DOHH2 (cell line): ENCODE results near the gene UBASH3B.

Experiments used
- H3F3A ChIP-seq: fragments of 200-600 bp; sonication (generic), shearing (Covaris generic); 2 replicates; pipeline ENCODE4 v1.6.0; 2016; ENCODE audit warnings: antibody characterized with exemption, mild to moderate bottlenecking; ENCODE audit not compliant: control insufficient read depth, insufficient read depth
- H3K27ac ChIP-seq: fragments of 200-600 bp; sonication (generic); 2 replicates; pipeline ENCODE4 v1.5.1; 2014; ENCODE audit warnings: low read depth, mild to moderate bottlenecking, low read length, moderate library complexity
- H3K27me3 ChIP-seq: fragments of 200-600 bp; sonication (generic); 2 replicates; pipeline ENCODE4 v1.6.1; 2014; ENCODE audit warnings: mild to moderate bottlenecking, low read length, mixed read lengths; ENCODE audit not compliant: control insufficient read depth
- H3K36me3 ChIP-seq: fragments of 200-600 bp; sonication (generic); 2 replicates; pipeline ENCODE4 v1.6.1; 2014; ENCODE audit warnings: mild to moderate bottlenecking, low read length, moderate library complexity, mixed read lengths; ENCODE audit not compliant: control insufficient read depth
- H3K4me1 ChIP-seq: fragments of 200-600 bp; sonication (generic); 2 replicates; pipeline ENCODE4 v1.6.1; 2014; ENCODE audit warnings: mild to moderate bottlenecking, low read length, mixed read lengths; ENCODE audit not compliant: control insufficient read depth
- H3K4me2 ChIP-seq: fragments of 200-600 bp; sonication (generic); 2 replicates; pipeline ENCODE4 v1.6.0; 2014; ENCODE audit warnings: mild to moderate bottlenecking, low read length, moderate library complexity
- H3K4me3 ChIP-seq: fragments of 200-600 bp; sonication (generic); 2 replicates; pipeline ENCODE4 v1.5.1; 2014; ENCODE audit warnings: mild to moderate bottlenecking, low read length, mixed read lengths
- H3K79me2 ChIP-seq: fragments of 200-600 bp; sonication (generic); 2 replicates; pipeline ENCODE4 v1.6.1; 2014; ENCODE audit warnings: mild to moderate bottlenecking, low read length, mixed read lengths; ENCODE audit not compliant: control insufficient read depth
- H3K9me2 ChIP-seq: fragments of 200-600 bp; sonication (generic); replicated peaks from 2 replicates; pipeline ENCODE4 v1.6.1; 2014; ENCODE audit warnings: mild to moderate bottlenecking, low read length, mixed read lengths; ENCODE audit not compliant: control insufficient read depth
- H3K9me3 ChIP-seq: fragments of 200-600 bp; sonication (generic); 2 replicates; pipeline ENCODE4 v1.6.1; 2014; ENCODE audit warnings: antibody characterized with exemption, low read length, mixed read lengths; ENCODE audit not compliant: control insufficient read depth, insufficient read depth
- H4K20me1 ChIP-seq: fragments of 200-600 bp; sonication (generic); 2 replicates; pipeline ENCODE4 v1.6.0; 2014; ENCODE audit warnings: low read depth, mild to moderate bottlenecking, antibody characterized with exemption, low read length, moderate library complexity; ENCODE audit not compliant: control insufficient read depth, insufficient read depth
- CTCF ChIP-seq: fragments of 200-600 bp; sonication (generic); IDR thresholded peaks from one replicate; pipeline ENCODE4 v1.5.1; 2014; ENCODE audit warnings: antibody characterized with exemption, mild to moderate bottlenecking, low read depth, low read length; ENCODE audit not compliant: poor library complexity, severe bottlenecking
- EZH2phosphoT487 ChIP-seq: fragments of 200-600 bp; sonication (generic); IDR thresholded peaks from 2 replicates; pipeline ENCODE4 v1.6.1; 2017; ENCODE audit warnings: borderline replicate concordance, mild to moderate bottlenecking, antibody characterized with exemption, low read length, moderate library complexity, mixed read lengths

UBASH3B gene

GRCh38 chr11:122744357-122744756 is 88.8 kb downstream of the UBASH3B start:
- no peaks in the 10 kb centered on the region for H3K9me3 ChIP-seq
- H4K20me1 ChIP-seq, result 0 out of 2 replicates have a peak, but pooled peaks cover 3% of the 10 kb centered on the region
- peaks cover 33% of the 10 kb centered on the region for H3K79me2 ChIP-seq
- H3K4me3 ChIP-seq, result peak overlapping the region; percentile 60
- TF ChIP-seq CTCF (no peak), EZH2phosphoT487 (no peak)
- no peaks in the 10 kb centered on the region for H3K27me3 ChIP-seq
- 0 out of 2 replicates have a peak, but pooled peaks cover 4% of the 10 kb centered on the region for H3F3A ChIP-seq
- peak overlapping the region; percentile 64 for H3K27ac ChIP-seq
- no peaks in the 10 kb centered on the region for H3K9me2 ChIP-seq
- 0 out of 2 replicates have a peak, but pooled peaks cover 2% of the 10 kb centered on the region for H3K36me3 ChIP-seq
- H3K4me2 ChIP-seq, result peak overlapping the region; percentile 76
- H3K4me1 ChIP-seq, result peaks cover 75% of the 10 kb centered on the region

GRCh38 chr11:122745111-122745510 is 89.6 kb downstream of the UBASH3B start:
- peaks cover 34% of the 10 kb centered on the region for H3K79me2 ChIP-seq
- 0 out of 2 replicates have a peak, but pooled peaks cover 2% of the 10 kb centered on the region for H3K36me3 ChIP-seq
- H4K20me1 ChIP-seq, result 0 out of 2 replicates have a peak, but pooled peaks cover 3% of the 10 kb centered on the region
- 0 out of 2 replicates have a peak, but pooled peaks cover 4% of the 10 kb centered on the region for H3F3A ChIP-seq
- no peaks in the 10 kb centered on the region for H3K27me3 ChIP-seq
- H3K4me1 ChIP-seq, result peaks cover 77% of the 10 kb centered on the region
- H3K9me2 ChIP-seq, result no peaks in the 10 kb centered on the region
- no peak for TF ChIP-seq CTCF
- TF ChIP-seq EZH2phosphoT487, result no peak
- peak overlapping the region; percentile 76; the same call in 1 of the 2 replicates for H3K4me2 ChIP-seq
- H3K4me3 ChIP-seq, result no peak overlapping the region
- H3K9me3 ChIP-seq, result no peaks in the 10 kb centered on the region
- no peak overlapping the region for H3K27ac ChIP-seq

- Histone ChIP-seq H3K4me2 (peak overlapping the region; percentile 39), H3K4me1 (peaks cover 73% of the 10 kb centered on the region), H3K9me2 (no peaks in the 10 kb centered on the region), H3K36me3 (0 out of 2 replicates have a peak, but pooled peaks cover 2% of the 10 kb centered on the region), H3K9me3 (no peaks in the 10 kb centered on the region), H3K4me3 (0 out of 2 replicates have a peak overlapping the region, but pooled peaks have one; percentile 12), H3F3A (0 out of 2 replicates have a peak, but pooled peaks cover 1% of the 10 kb centered on the region), H4K20me1 (0 out of 2 replicates have a peak, but pooled peaks cover 3% of the 10 kb centered on the region), H3K27ac (no peak overlapping the region), H3K79me2 (peaks cover 34% of the 10 kb centered on the region), H3K27me3 (no peaks in the 10 kb centered on the region)
- no peak for TF ChIP-seq EZH2phosphoT487
- no peak for TF ChIP-seq CTCF
Measured at GRCh38 chr11:122746050-122746478, 90.5 kb downstream of the UBASH3B start.
